GM18511 (cell line): ENCODE results near the gene HM13.
A peak's percentile ranks its signal among the peaks of the same experiment; 100 is the strongest.
"Not testable (repeated sequence)": the region's sequence is repeated elsewhere in the genome, so short reads cannot be mapped to it uniquely, and the experiment has no call there.

Experiments used
- ATAC-seq: cut with Tn5 transposase; IDR thresholded peaks from one replicate; pipeline ENCODE4 v1.9.1; 2021; ENCODE audit warnings: mild to moderate bottlenecking, moderate library complexity; ENCODE audit not compliant: unreplicated experiment

HM13 gene

GRCh38 chr20:31566319-31566657, 52.0 kb downstream of the HM13 start:
- no peak for ATAC-seq

- no peak for ATAC-seq
Observed at GRCh38 chr20:31566658-31567379, 52.6 kb downstream of the HM13 start.

DNA sequence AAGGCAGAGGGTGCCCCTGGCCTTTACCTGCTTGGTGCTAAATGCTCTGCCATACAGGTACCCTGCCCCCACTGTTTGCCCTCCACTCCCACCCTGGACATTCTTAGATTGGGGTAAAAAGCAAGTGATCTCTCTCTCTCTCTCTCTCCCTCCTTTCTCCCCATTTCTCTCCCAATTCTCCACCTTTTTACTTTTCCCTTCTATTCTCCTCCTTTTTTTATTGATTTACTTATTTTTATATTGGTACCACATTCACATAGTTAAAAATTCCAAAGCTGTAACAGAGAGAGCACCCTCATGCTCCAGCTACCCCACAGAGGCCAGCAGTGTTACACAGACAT, 53.1 kb downstream of the HM13 start:
- no peak for ATAC-seq

DNA sequence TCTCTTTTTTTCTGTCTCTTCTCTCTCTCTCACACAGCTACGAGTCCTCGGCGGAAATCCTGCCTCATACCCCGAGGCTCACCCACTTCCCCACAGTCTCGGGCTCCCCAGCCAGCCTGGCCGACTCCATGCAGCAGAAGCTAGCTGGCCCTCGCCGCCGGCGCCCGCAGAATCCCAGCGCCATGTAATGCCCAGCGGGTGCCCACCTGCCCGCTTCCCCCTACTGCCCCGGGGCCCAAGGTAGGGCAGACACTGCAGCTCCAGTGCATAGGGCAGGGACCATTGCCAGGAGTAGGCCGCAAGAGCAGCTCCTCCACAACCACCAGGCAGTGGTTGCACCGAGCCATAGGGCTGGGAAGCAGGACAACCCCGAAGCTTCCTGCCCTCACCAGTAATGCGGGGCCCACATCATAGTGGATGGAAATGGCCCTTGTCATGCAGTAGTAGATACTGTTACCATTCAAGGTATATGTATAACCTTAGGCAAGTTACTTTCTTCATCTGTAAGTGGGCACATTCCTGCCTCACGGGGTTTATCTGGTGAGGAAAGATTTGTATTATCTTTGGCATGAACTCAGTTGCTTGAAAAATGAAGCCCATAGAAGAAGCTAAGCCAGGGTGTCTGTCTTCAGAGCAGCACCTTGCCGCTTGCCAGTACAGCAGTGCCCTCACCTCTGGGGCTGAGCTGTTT, 53.9 kb downstream of the HM13 start:
- no peak for ATAC-seq

DNA sequence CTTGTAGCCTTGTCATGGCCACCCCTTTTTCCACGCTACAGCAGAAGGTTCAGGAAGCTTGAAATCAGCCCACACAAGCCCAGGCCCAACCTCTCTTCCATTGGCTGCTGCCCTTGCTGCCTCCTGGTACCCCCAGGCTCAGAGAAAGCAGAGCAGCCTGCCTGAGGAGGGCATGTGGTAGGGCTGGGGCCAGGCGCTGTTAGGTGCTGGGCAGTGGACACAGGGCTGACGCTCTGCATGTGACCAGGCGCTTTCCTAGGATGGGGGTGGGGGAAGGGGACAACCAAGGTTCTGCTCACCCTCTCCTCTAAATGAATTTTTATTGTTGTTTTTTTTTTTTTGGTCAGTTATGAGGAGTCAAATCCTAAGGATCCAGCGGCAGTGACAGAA, 54.5 kb downstream of the HM13 start:
- no peak for ATAC-seq

DNA sequence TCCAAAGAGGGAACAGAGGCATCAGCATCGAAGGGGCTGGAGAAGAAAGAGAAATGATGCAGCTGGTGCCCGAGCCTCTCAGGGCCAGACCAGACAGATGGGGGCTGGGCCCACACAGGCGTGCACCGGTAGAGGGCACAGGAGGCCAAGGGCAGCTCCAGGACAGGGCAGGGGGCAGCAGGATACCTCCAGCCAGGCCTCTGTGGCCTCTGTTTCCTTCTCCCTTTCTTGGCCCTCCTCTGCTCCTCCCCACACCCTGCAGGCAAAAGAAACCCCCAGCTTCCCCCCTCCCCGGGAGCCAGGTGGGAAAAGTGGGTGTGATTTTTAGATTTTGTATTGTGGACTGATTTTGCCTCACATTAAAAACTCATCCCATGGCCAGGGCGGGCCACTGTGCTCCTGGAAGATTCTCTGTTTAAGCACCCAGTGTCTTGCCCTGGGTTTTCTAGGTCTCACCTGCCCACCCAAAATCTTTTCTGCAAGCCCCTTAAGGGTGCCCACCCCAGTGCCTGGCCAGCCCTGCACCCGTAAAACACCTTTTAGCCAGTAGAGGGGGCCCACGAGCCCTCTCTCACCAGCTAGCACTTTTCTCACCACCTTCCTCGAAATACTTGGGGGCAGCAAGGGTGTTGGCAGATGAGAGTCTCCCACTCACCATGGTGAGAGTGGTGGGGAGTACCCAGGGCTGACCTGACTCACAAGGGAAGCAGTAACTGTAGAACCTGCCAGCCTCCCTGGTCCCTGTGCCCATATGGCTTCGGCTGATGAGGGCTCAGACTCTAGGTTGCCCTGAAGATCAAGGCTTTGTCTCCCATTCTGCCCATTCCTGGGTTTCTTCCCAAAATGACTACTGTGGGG, 55.1 kb downstream of the HM13 start:
- no peak for ATAC-seq

DNA sequence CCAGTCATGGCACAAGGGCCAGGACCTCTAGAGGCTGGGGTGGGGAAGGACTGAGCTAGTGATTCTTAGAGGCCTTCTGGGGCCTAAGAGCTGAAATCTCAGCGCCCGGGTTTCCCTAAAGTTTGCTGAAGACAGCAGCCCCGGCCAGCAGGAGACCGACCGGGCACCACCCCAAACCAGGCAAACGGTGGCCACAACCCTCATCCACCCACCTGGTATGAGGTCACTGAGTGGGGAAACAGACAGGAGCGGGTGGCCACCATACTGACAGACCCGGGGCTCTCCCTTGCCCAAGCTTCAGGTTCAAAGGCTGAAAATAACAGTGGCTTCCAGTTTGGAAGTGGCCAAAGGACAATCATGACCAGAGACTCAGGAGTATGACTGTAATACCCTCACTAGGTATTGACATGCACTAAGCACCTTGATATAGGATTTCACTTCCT, 55.8 kb downstream of the HM13 start:
- no peak for ATAC-seq

- no peak for ATAC-seq
Observed at GRCh38 chr20:31570735-31571617, 56.7 kb downstream of the HM13 start.

DNA sequence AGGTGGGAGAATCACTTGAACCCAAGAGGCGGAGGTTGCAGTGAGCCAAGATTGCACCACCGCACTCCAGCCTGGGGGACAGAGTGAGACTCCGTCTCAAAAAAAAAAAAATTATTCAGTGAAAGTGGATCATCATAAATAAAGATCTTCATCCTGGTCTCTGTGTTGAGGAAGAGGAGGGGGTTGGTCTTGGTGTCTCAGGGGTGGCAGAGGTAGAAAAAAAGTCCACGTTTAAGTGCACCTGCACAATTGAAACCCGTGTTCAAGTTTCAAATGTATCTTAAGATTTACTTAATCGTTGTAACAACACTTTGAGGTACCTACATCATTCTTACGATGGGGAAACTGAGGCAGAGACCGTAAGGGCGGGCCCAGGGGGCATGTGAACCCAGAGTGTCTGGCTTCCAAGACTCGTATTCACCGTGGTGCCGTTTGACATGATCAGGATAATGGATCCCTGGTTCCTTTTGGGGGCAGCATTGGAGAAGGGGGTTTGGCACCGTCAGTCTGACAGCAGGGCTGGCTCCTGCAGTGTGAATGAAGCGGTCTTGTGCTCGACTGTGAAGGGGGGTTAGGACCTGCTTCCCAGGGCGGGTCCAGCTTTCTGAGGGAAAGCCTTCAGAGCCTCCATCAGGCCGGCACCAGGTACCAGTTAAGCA, 57.9 kb downstream of the HM13 start:
- no peak for ATAC-seq

DNA sequence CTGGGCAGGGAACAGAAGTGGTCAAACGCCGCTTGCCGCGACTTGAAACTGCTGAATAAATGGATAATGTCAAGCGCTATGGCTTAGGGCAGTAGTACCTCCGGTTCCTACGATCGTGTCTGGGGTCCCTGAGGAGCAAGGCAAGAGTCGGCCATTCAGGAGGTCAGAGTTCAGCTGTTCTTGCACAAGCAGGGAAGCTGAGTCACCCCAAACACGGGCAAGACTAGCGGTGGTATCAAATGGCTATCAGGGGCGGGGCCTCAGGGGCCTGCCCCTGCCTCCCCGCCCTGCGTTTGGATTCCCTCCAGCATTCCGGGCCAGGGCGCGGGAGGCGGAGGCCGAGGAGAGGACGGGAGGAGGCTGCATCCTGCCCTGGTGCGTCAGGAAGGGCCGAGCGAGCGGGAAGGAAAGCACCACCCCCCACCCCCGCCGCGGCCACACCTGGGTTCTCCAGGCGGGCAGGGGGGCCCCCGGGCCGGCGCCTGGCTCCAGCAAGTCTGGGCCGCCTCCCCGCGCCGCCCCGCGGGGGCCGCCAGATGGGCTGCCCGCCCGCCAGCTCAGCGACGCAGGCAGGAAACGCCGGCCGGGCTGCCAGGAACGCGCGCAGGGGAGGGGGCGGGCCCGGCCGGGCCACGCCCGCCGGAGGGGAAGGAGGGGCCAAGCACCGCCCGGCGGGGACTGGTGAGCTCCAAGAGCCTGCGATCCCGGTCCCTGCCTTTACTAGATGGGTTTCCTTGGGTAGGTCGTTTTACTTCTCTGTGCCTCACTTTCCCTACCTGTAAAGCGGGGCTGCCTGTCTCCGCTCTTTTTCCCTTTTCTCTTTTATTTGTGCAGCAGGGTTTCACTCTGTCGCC, 58.7 kb downstream of the HM13 start:
- peak; percentile 87 for ATAC-seq

DNA sequence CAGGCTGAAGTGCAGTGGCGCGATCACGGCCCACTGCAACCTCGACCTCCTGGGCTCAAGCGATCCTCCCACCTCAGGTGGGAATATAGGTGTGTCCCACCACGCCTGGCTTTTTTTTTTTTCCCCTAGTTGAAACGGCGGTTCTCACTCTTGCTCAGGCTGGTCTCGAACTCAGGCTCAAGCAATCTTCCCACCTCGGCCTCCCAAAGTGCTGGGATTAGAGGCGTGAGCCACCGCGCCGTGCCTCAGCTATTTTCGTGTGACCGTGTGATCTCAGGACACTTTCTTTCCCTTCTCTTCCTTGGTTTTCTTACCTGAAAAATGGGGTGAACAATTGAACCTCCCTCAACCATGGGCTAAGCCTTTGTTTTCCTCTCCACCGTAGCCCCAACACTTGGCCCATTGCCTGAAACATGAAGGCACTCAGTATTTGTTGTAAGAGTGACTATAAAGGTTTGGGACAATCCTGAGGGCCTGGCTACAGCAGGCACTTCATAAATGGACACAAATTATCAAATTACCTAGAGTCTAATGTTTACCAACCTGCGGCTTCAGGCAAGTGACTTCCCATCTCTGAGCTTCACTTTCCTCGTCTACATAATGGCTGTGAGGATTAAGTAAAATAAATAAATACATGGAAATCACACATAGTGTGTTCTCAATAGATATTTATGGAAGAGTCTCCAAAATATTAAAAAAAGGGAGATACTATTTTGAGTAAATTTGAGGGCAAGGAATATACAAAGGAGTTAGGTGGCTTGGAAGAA, 59.5 kb downstream of the HM13 start:
- peak; percentile 22 for ATAC-seq

DNA sequence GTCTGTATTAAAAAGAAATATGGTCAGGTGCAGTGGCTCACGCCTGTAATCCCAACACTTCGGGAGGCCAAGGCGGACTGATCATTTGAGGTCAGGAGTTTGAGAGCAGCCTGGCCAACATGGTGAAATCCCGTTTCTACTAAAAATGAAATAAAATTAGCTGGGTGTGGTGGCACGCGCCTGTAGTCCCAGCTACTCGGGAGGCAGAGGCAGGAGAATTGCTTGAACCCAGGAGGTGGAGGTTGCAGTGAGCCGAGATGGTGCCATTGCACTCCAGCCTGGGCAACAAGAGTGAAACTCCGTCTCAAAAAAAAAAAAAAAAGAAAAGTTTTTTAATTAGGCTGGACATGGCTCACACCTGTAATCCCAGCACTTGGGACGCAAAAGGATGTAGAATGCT, 60.7 kb downstream of the HM13 start:
- not testable (repeated sequence) for ATAC-seq

GRCh38 chr20:31576751-31577150, 62.5 kb downstream of the HM13 start:
- ATAC-seq, result no peak

DNA sequence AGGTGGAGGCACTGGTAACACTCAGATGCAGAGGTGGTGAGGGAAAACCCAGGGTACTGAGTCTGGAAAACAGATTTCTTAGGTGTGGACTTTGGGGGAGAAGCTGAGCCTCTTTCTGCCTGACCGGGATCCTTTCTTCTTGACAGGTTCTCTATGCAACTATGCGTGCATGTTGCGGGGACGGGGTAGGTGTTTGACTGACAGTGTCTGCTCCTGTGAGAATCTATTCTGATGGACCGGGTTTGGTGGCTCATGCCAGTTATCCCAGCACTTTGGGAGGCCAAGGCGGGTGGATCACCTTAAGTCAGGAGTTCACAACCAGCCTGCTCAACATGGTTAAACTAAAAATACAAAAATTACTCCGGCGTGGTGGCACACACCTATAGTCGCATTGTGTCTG, 63.0 kb downstream of the HM13 start:
- ATAC-seq, result no peak

DNA sequence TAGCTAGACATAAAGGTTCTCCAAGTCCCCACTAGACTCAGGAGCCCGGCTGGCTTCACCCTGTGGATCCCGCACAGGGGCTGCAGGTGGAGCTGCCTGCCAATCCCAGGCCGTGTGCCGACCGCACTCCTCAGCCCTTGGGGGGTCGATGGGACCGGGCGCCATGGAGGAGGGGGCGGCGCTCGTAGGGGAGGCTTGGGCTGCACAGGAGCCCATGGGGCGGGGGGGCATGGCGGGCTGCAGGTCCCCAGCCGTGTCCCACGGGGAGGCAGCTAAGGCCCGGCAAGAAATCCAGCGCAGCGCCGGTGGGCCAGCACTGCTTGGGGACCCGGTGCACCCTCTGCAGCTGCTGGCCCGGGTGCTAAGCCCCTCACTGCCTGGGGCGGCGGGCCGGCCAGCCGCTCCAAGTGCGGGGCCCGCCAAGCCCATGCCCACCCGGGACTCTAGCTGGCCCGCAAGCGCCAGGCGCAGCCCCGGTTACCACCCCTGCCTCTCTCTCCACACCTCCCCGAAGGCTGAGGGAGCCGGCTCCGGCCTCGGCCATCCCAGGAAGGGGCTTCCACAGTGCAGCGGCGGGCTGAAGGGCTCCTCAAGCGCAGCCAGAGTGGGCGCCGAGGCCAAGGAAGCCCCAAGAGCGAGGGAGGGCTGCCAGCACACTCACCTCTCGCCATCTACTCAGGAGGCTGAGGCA, 64.4 kb downstream of the HM13 start:
- no peak for ATAC-seq

- ATAC-seq, result no peak
Observed at GRCh38 chr20:31579245-31579644, 65.0 kb downstream of the HM13 start.

DNA sequence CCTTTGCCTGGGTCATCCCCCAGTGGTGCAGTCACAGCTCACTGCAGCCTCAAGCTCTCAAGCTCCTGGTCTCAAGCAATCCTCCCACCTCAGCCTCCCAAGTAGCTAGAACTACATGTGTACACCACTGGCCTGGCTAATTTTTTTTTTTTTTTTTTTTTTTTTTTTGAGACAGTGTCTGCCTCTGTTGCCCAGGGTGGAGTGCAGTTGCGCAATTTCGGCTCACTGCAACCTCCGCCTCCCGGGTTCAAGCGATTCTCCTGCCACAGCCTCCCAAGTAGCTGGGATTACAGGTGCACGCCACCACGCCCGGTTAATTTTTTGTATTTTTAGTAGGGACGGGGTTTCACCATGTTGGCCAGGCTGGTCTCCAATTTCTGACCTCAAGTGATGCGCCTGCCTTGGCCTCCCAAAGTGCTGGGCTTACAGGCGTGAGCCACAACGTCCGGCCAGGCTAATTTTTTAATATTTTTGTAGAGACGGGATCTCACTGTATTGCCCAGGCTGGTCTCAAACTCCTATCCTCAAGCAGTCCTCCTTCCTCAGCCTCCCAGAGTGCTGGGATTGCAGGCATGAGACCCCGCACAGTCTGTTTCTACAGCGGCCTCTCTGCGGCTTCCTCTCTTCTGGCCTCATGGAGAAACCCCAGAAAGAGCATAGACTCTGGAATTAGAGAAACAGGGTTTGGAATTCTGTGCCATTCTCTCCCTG, 65.9 kb downstream of the HM13 start:
- not testable (repeated sequence) for ATAC-seq

- no peak for ATAC-seq
Observed at GRCh38 chr20:31580706-31581105, 66.5 kb downstream of the HM13 start.
